ENCODE data around the gene COPS6. TPM values are rescaled to one million over a fixed set of nuclear protein-coding genes. Genes with fewer than 3 reads are reported as not detected.
A peak's percentile ranks its signal among the peaks of the same experiment; 100 is the strongest.

The COPS6 gene
- polyA plus RNA-seq, 2 donors, result 86.7 to 119 TPM

DNA sequence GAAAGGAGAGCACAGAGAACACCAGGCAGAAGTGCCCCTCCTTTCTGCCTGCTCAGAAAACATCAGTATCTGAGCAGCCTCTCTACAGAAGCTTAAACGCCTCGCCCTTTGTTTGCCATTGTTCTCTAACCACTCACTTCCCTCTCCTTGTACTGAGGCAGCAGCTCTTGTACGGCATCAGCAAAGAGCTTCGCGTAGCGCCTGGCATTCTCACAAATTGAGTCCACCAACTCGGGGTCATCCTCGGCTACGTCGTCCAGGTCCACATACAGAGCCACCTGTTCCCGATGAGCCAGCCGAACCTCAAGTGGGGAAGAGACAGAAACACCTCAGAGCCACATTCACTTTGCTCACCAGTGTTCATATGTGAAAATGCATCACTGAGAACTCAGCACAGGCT is 10.7 kb downstream of the COPS6 start:
- Histone ChIP-seq H3K4me1 (ENCODE audit: control insufficient read depth in 2 of 2, insufficient read depth in 2 of 2, low read length in 1 of 2) (peaks cover 0 to 14% of the 10 kb centered on the region in 2 donors), H3K36me3 (ENCODE audit: control insufficient read depth in 2 of 2, insufficient read depth in 2 of 2, low read length in 1 of 2) (peaks cover 20 to 35% of the 10 kb centered on the region in 2 donors), H3K27ac (ENCODE audit: low read depth in 2 of 2, low read length in 1 of 2) (peak overlapping the region; percentile 26 to 61), H3K9me3 (ENCODE audit: control insufficient read depth in 2 of 2, insufficient read depth in 1 of 2, low read depth in 1 of 2, low read length in 1 of 2) (no peaks in the 10 kb centered on the region), H3K4me3 (ENCODE audit: low read depth in 1 of 2, low read length in 2 of 2) (peak overlapping the region; percentile 18 to 85), H3K27me3 (ENCODE audit: control insufficient read depth in 1 of 2, insufficient read depth in 2 of 2, low read length in 2 of 2) (no peaks in the 10 kb centered on the region)
- WGBS, 2 donors, result 54 to 60% methylated on average over 12 of the region's 12 CpGs

DNA sequence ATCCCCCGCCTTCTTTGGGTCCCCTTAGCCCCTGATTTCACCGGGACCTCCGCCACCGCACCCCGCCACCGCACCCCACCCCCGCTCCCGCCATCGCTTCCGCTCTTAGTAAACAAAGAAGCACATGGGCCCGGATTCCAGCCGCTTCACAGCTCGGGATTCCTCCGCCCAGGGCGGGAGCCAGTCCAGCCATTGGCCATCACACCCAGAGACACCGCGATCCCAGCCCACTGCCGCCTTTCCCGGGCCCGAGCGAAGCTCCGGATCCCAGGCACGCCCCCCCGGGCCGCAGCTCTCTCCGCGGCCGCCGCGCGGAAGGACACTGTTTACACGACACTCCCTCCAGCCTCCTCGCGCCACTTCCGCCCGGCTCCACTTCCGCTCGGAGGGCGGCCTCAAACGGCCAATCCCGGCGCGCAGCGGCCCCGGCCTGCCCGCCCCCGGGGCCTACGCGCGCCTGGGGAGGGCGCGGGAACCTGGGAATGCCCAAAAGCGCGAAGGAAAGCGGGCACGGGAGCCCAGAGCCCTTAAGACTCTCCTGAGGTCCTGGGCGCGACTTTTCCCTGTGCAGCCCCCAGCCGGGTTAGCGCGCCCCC is 11.7 kb downstream of the COPS6 start:
- Histone ChIP-seq H3K4me3 (ENCODE audit: low read depth in 1 of 2, low read length in 2 of 2) (peak overlapping the region; percentile 59 to 85), H3K4me1 (ENCODE audit: control insufficient read depth in 2 of 2, insufficient read depth in 2 of 2, low read length in 1 of 2) (peaks cover 0 to 14% of the 10 kb centered on the region in 2 donors), H3K36me3 (ENCODE audit: control insufficient read depth in 2 of 2, insufficient read depth in 2 of 2, low read length in 1 of 2) (peaks cover 17 to 34% of the 10 kb centered on the region in 2 donors), H3K27me3 (ENCODE audit: control insufficient read depth in 1 of 2, insufficient read depth in 2 of 2, low read length in 2 of 2) (no peaks in the 10 kb centered on the region), H3K9me3 (ENCODE audit: control insufficient read depth in 2 of 2, insufficient read depth in 1 of 2, low read depth in 1 of 2, low read length in 1 of 2) (no peaks in the 10 kb centered on the region), H3K27ac (ENCODE audit: low read depth in 2 of 2, low read length in 1 of 2) (peak overlapping the region; percentile 89 to 90)
- 0 to 1% methylated on average over 60 to 61 of the region's 61 CpGs for WGBS, 2 donors

DNA sequence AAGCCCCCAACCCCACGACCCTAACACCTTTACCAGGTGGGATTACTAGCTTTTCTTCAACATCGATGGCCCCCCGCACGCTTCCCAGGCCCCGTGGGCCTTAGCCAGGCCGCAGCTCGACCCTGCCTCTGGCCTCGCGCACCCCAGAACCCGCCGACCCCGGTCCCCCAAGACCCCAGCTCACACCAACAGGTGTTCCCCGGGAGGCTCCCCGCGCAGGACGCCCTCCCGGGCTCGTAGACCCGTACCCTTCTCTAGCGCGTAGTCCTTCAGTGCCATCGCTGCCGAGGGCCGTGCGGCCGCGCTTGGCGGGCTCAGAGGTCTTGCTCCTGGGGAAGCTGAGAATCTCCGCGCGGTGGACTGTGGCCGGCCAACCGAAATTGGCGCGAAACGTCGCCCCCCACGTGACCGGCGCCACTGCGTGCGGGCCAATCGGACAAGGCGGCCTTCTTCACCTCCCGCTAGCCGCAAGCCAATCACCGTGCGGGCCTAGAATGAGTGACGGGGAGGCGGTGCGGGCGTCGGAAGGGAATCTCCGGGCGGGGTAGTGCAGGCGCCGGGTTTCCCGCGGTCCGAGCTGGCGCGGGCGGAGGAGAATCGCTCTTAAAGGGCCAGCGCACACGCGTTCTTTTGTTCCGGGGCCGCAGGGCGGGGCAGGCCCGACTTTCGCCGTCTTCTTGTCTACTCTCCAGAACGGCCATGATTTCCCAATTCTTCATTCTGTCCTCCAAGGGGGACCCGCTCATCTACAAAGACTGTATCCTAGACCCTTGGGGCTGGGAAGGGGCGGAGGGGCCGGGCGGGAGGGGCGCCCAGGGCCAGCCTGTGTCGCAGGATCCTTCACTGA is 12.5 kb downstream of the COPS6 start, which contains the start of the genes AP4M1 and MCM7:
TSS of gene AP4M1 (plus strand) at position 628 of the 847 bp plus-strand sequence. CDS start at position 700, 72 bp downstream.
TSS of gene MCM7 (minus strand) at position 382 of the 847 bp plus-strand sequence. CDS start at position 279, 103 bp downstream.
- Histone ChIP-seq H3K36me3 (ENCODE audit: control insufficient read depth in 2 of 2, insufficient read depth in 2 of 2, low read length in 1 of 2) (peaks cover 9 to 33% of the 10 kb centered on the region in 2 donors), H3K27ac (ENCODE audit: low read depth in 2 of 2, low read length in 1 of 2) (peak within 1 kb of the TSS; percentile 96 to 97), H3K4me1 (ENCODE audit: control insufficient read depth in 2 of 2, insufficient read depth in 2 of 2, low read length in 1 of 2) (peaks cover 0 to 14% of the 10 kb centered on the region in 2 donors), H3K9me3 (ENCODE audit: control insufficient read depth in 2 of 2, insufficient read depth in 1 of 2, low read depth in 1 of 2, low read length in 1 of 2) (no peaks in the 10 kb centered on the region), H3K27me3 (ENCODE audit: control insufficient read depth in 1 of 2, insufficient read depth in 2 of 2, low read length in 2 of 2) (no peaks in the 10 kb centered on the region), H3K4me3 (ENCODE audit: low read depth in 1 of 2, low read length in 2 of 2) (peak within 1 kb of the TSS; percentile 70 to 85)
- 1% methylated on average over 79 to 80 of the region's 80 CpGs for WGBS, 2 donors

DNA sequence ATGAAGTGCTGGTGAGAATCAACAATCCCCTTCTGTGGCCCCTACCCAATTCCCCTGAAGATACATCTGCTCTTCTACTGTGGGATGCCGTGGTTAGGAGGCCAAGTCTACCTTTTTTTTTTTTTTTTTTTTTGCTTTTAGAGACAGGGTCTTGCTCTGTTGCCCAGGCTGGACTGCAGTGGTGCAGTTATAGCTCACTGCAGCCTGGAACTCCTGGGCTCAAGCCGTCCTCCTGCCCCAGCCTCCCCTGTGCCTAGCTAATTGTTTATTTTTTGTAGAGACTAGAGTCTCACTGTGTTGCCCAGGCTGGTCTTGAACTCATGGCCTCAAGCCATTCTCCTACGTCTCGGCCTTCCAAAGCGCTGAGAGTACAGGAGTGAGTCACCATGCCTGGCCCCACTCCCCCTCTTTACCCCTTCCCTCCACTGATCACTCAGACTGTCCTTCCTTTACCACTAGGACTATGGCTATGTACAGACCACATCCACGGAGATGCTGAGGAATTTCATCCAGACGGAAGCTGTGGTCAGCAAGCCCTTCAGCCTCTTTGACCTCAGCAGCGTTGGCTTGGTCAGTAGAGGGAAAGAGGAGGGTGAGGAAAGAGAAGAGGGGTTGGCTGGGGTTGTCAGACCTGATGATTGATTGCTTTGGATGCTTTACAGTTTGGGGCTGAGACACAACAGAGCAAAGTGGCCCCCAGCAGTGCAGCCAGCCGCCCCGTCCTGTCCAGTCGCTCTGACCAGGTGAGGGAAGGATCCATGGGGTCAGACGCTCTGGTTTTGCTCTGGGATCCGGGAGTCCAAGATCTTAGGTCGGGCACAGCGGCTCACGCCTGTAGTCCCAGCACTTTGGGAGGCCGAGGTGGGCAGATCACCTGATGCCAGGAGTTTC is 14.4 kb downstream of the COPS6 start:
- H3K4me1 ChIP-seq (ENCODE audit: control insufficient read depth in 2 of 2, insufficient read depth in 2 of 2, low read length in 1 of 2), result peaks cover 0 to 14% of the 10 kb centered on the region in 2 donors
- H3K36me3 ChIP-seq (ENCODE audit: control insufficient read depth in 2 of 2, insufficient read depth in 2 of 2, low read length in 1 of 2), result peaks cover 0 to 40% of the 10 kb centered on the region in 2 donors
- 83 to 85% methylated on average over 17 of the region's 17 CpGs for WGBS, 2 donors
- no peak overlapping the region for H3K4me3 ChIP-seq (ENCODE audit: low read depth in 1 of 2, low read length in 2 of 2)
- peak overlapping the region in 1 of 2 donors; percentile 9 for H3K27ac ChIP-seq (ENCODE audit: low read depth in 2 of 2, low read length in 1 of 2)
- no peaks in the 10 kb centered on the region for H3K9me3 ChIP-seq (ENCODE audit: control insufficient read depth in 2 of 2, insufficient read depth in 1 of 2, low read depth in 1 of 2, low read length in 1 of 2)
- no peaks in the 10 kb centered on the region for H3K27me3 ChIP-seq (ENCODE audit: control insufficient read depth in 1 of 2, insufficient read depth in 2 of 2, low read length in 2 of 2)

DNA sequence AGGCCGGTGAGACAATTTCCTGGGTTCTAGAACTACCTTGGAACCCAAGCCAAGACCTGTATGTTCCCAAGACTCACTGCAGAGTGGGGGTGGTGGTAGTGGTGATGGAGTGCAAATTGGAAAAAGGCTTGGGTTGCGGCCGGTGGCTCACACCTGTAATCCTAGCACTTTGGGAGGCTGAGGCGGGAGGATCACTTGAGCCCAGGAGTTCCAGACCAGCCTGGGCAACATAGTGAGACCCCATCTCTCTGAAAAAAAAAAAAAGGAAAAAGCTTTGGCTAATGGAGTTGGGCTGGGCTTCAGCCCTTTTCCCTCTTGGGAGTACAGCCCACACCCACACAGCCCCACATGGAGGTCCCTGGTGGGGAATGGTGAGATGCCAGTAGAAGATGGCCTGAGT is 16.8 kb downstream of the COPS6 start:
- Histone ChIP-seq H3K36me3 (ENCODE audit: control insufficient read depth in 2 of 2, insufficient read depth in 2 of 2, low read length in 1 of 2) (peaks cover 0 to 37% of the 10 kb centered on the region in 2 donors), H3K27me3 (ENCODE audit: control insufficient read depth in 1 of 2, insufficient read depth in 2 of 2, low read length in 2 of 2) (no peaks in the 10 kb centered on the region), H3K27ac (ENCODE audit: low read depth in 2 of 2, low read length in 1 of 2) (no peak overlapping the region), H3K4me3 (ENCODE audit: low read depth in 1 of 2, low read length in 2 of 2) (no peak overlapping the region), H3K9me3 (ENCODE audit: control insufficient read depth in 2 of 2, insufficient read depth in 1 of 2, low read depth in 1 of 2, low read length in 1 of 2) (no peaks in the 10 kb centered on the region), H3K4me1 (ENCODE audit: control insufficient read depth in 2 of 2, insufficient read depth in 2 of 2, low read length in 1 of 2) (peaks cover 0 to 6% of the 10 kb centered on the region in 2 donors)
- WGBS, 2 donors, result 94 to 98% methylated on average over 4 of the region's 4 CpGs

DNA sequence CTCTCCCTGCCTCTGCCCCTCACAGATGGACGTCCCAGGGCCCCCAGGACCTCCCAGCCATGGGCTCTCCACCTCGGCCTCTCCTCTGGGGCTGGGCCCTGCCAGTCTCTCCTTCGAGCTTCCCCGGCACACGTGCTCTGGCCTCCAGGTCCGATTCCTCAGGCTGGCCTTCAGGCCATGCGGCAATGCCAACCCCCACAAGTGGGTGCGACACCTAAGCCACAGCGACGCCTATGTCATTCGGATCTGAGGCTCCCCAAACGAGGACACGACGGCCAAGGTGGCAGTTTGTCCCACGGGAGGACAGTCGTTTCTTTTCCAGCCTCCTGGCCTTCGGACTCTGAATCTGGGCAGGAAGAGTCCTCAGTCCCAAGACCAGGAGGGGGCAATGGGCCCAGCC is 17.9 kb downstream of the COPS6 start:
- H3K27me3 ChIP-seq (ENCODE audit: control insufficient read depth in 1 of 2, insufficient read depth in 2 of 2, low read length in 2 of 2), result no peaks in the 10 kb centered on the region
- 79 to 82% methylated on average over 17 of the region's 17 CpGs for WGBS, 2 donors
- peaks cover 0 to 6% of the 10 kb centered on the region in 2 donors for H3K4me1 ChIP-seq (ENCODE audit: control insufficient read depth in 2 of 2, insufficient read depth in 2 of 2, low read length in 1 of 2)
- no peak overlapping the region for H3K27ac ChIP-seq (ENCODE audit: low read depth in 2 of 2, low read length in 1 of 2)
- H3K4me3 ChIP-seq (ENCODE audit: low read depth in 1 of 2, low read length in 2 of 2), result no peak overlapping the region
- no peaks in the 10 kb centered on the region for H3K9me3 ChIP-seq (ENCODE audit: control insufficient read depth in 2 of 2, insufficient read depth in 1 of 2, low read depth in 1 of 2, low read length in 1 of 2)
- peaks cover 0 to 45% of the 10 kb centered on the region in 2 donors for H3K36me3 ChIP-seq (ENCODE audit: control insufficient read depth in 2 of 2, insufficient read depth in 2 of 2, low read length in 1 of 2)

DNA sequence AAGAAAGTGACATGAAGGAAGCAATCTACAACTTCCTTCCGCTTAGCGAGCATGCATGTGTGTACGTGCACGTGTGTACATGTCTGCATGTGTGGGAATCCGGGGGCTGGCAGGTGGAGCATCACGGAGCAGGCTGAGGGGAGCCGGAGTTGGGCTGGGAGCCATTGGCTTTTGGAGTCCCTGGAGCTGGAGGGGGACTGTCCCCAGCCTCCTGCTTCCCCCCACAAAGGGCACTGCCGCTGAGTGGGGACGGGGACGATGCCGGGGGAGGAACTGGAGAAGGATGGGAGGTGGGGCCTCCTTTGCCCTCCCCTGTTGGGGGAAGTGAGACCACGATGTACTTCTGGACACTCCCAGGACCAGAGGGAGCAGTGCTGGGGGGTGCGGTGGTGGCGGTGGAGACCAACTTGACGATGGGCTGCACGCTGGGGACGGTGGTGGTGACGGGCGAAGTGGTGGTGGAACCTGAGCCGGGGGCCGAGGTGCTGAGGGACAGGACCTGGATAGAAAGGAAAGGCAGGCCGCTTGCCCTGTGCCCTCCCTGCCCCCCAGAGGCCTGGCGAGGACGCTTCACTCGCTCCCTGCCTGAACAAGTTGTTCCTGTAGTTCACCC is 18.5 kb downstream of the COPS6 start:
- H3K27me3 ChIP-seq (ENCODE audit: control insufficient read depth in 1 of 2, insufficient read depth in 2 of 2, low read length in 2 of 2), result no peaks in the 10 kb centered on the region
- no peak overlapping the region for H3K4me3 ChIP-seq (ENCODE audit: low read depth in 1 of 2, low read length in 2 of 2)
- peaks cover 0 to 51% of the 10 kb centered on the region in 2 donors for H3K36me3 ChIP-seq (ENCODE audit: control insufficient read depth in 2 of 2, insufficient read depth in 2 of 2, low read length in 1 of 2)
- H3K9me3 ChIP-seq (ENCODE audit: control insufficient read depth in 2 of 2, insufficient read depth in 1 of 2, low read depth in 1 of 2, low read length in 1 of 2), result no peaks in the 10 kb centered on the region
- H3K27ac ChIP-seq (ENCODE audit: low read depth in 2 of 2, low read length in 1 of 2), result no peak overlapping the region
- peaks cover 0 to 5% of the 10 kb centered on the region in 2 donors for H3K4me1 ChIP-seq (ENCODE audit: control insufficient read depth in 2 of 2, insufficient read depth in 2 of 2, low read length in 1 of 2)
- 78 to 82% methylated on average over 25 of the region's 25 CpGs for WGBS, 2 donors

DNA sequence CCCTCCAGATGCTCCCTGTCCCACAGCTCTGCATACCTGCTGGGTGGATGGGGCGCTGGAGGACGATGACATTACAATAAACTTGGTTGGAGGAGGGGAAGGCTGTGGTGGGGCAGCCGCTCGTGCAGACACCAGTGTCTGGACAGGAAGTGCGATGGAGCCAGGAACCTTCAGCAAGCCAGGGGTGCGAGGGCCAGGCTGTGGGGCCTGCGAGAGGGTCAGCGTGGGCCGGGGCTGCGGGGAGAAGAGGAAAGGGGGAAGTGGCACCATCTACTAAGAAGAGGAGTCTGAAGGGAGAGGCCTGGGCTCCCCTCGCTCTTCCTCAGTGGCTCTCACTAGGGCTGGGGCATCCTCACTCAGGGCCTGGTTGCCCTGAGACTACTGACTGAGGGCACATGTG is 19.1 kb downstream of the COPS6 start:
- peaks cover 0 to 51% of the 10 kb centered on the region in 2 donors for H3K36me3 ChIP-seq (ENCODE audit: control insufficient read depth in 2 of 2, insufficient read depth in 2 of 2, low read length in 1 of 2)

More for the DNA sequence above, 19.1 kb downstream of the COPS6 start:
- no peaks in the 10 kb centered on the region for H3K4me1 ChIP-seq (ENCODE audit: control insufficient read depth in 2 of 2, insufficient read depth in 2 of 2, low read length in 1 of 2)
- no peak overlapping the region for H3K27ac ChIP-seq (ENCODE audit: low read depth in 2 of 2, low read length in 1 of 2)
- H3K9me3 ChIP-seq (ENCODE audit: control insufficient read depth in 2 of 2, insufficient read depth in 1 of 2, low read depth in 1 of 2, low read length in 1 of 2), result no peaks in the 10 kb centered on the region
- H3K4me3 ChIP-seq (ENCODE audit: low read depth in 1 of 2, low read length in 2 of 2), result no peak overlapping the region
- H3K27me3 ChIP-seq (ENCODE audit: control insufficient read depth in 1 of 2, insufficient read depth in 2 of 2, low read length in 2 of 2), result no peaks in the 10 kb centered on the region
- WGBS, 2 donors, result 80 to 84% methylated on average over 9 to 11 of the region's 11 CpGs
